HEK293 (cell line): ENCODE results near the gene C19orf12.

Source experiments
- CTCF ChIP-seq: fragments of 450-650 bp; formaldehyde crosslinking; IDR thresholded peaks from 2 replicates; pipeline ENCODE4 v1.5.1; 2016; ENCODE audit warnings: missing biosample characterization, missing genetic modification characterization
- PBX3 ChIP-seq: sonication (generic); formaldehyde crosslinking; IDR thresholded peaks from 2 replicates; pipeline ENCODE4 v1.8.1; 2022; ENCODE audit warnings: mild to moderate bottlenecking, moderate library complexity, missing genetic modification reagents
- ZBTB1 ChIP-seq: fragments of 450-650 bp; formaldehyde crosslinking; IDR thresholded peaks from 2 replicates; pipeline ENCODE4 v1.5.1; 2016; ENCODE audit warnings: missing biosample characterization, missing genetic modification characterization
- ZNF133 ChIP-seq: fragments of 450-650 bp; formaldehyde crosslinking; IDR thresholded peaks from 2 replicates; pipeline ENCODE4 v1.5.1; 2016; ENCODE audit warnings: missing biosample characterization, missing genetic modification characterization
- ZNF248 ChIP-seq: fragments of 450-650 bp; formaldehyde crosslinking; IDR thresholded peaks from 2 replicates; pipeline ENCODE4 v1.5.1; 2017; ENCODE audit warnings: missing biosample characterization, missing genetic modification characterization
- ZNF791 ChIP-seq: fragments of 450-650 bp; formaldehyde crosslinking; IDR thresholded peaks from 2 replicates; pipeline ENCODE4 v1.5.1; 2016; ENCODE audit warnings: missing biosample characterization, missing genetic modification characterization

GRCh38 chr19:29712744-29713516 lies 2.1 kb downstream of the C19orf12 start:
- TF ChIP-seq PBX3 (CRISPR knock-in tag) (no peak), CTCF (tag by site-specific recombination) (no peak), ZNF133 (tag by site-specific recombination) (no peak), ZNF791 (no peak), ZNF248 (tag by site-specific recombination) (no peak), ZBTB1 (tag by site-specific recombination) (no peak)
